Thymus (tissue), 11 donors: ENCODE results near the gene OR6N2. TPM values are rescaled to one million over a fixed set of nuclear protein-coding genes. Genes with fewer than 3 reads are reported as not detected.

Experiments
- DNase-seq, 9 donors: peaks; one replicate each; pipeline ENCODE4 v3.0.0-alpha.2; 2013; ENCODE audit warnings: low spot score in 9 of 9, low read depth in 6 of 9, missing footprints in 1 of 9
- H3K27ac ChIP-seq, 2 donors: one replicate each; pipeline ENCODE4 v1.5.1; 2013; ENCODE audit warnings: control low read depth in 1 of 2, low read depth in 1 of 2, low read length in 1 of 2, mild to moderate bottlenecking in 1 of 2, moderate library complexity in 1 of 2
- H3K27me3 ChIP-seq, 2 donors: one replicate each; pipeline ENCODE4 v1.5.1; 2013; ENCODE audit warnings: low read length in 1 of 2; ENCODE audit not compliant: control insufficient read depth in 2 of 2, insufficient read depth in 1 of 2
- H3K36me3 ChIP-seq, 2 donors: one replicate each; pipeline ENCODE4 v1.5.1; 2013; ENCODE audit warnings: low read length in 1 of 2, mild to moderate bottlenecking in 1 of 2, moderate library complexity in 1 of 2; ENCODE audit not compliant: control insufficient read depth in 2 of 2, insufficient read depth in 2 of 2
- H3K4me1 ChIP-seq, 2 donors: one replicate each; pipeline ENCODE4 v1.5.1; 2013; ENCODE audit warnings: low read length in 2 of 2; ENCODE audit not compliant: control insufficient read depth in 2 of 2, insufficient read depth in 2 of 2
- H3K4me3 ChIP-seq, 2 donors: one replicate each; pipeline ENCODE4 v1.5.1; 2013; ENCODE audit warnings: low read length in 2 of 2, control low read depth in 1 of 2, mild to moderate bottlenecking in 1 of 2
- H3K9me3 ChIP-seq, 2 donors: one replicate each; pipeline ENCODE4 v1.5.1; 2013; ENCODE audit warnings: low read length in 1 of 2, mild to moderate bottlenecking in 1 of 2; ENCODE audit not compliant: control insufficient read depth in 2 of 2, insufficient read depth in 1 of 2
- whole genome bisulfite sequencing: extraction: QIAGEN DNeasy Blood & Tissue Kit; methylation state at CpG from one replicate; pipeline ENCODE4 v1.1.7; 2013; 5-methylcytosine and 5-hydroxymethylcytosine counted together
- polyA plus RNA-seq: library from polyadenylated mRNA; stranded (reverse); fragments of 200-250 nt; gene quantifications from one replicate; pipeline ENCODE4 v1.2.3, GENCODE V29; 2013
- total RNA-seq: library from RNA; stranded (reverse); fragments of 120-200 nt; gene quantifications from one replicate; pipeline ENCODE4 v1.2.4, GENCODE V29; 2013
- donor health status: healthy.

OR6N2 gene
- total and polyA plus RNA-seq, 2 donors = not detected

- no peaks in the 10 kb centered on the region for H3K27me3 ChIP-seq
- H3K27ac ChIP-seq = no peak overlapping the region
- 78% methylated on average over 3 of the region's 3 CpGs for WGBS
- no peaks in the 10 kb centered on the region for H3K4me1 ChIP-seq
- no peak for DNase-seq
- no peaks in the 10 kb centered on the region for H3K9me3 ChIP-seq
- no peaks in the 10 kb centered on the region for H3K36me3 ChIP-seq
- H3K4me3 ChIP-seq = no peak overlapping the region
Measured at GRCh38 chr1:158728510-158729225, 52.3 kb downstream of the OR6N2 start.

- Histone ChIP-seq H3K4me3 (no peak overlapping the region), H3K27me3 (no peaks in the 10 kb centered on the region), H3K27ac (no peak overlapping the region), H3K9me3 (no peaks in the 10 kb centered on the region), H3K36me3 (no peaks in the 10 kb centered on the region), H3K4me1 (no peaks in the 10 kb centered on the region)
- 98% methylated on average over 5 of the region's 5 CpGs for WGBS
- no peak for DNase-seq
Measured at GRCh38 chr1:158724442-158724841, 56.6 kb downstream of the OR6N2 start.

Other genes starting within 250 kb of the OR6N2 start
- not detected for gene OR6Y1, start 226.8 kb downstream of the OR6N2 start, total RNA-seq
- gene OR6Y1, start 226.8 kb downstream of the OR6N2 start, polyA plus RNA-seq = not detected
- gene OR6P1, start 210.6 kb downstream of the OR6N2 start, total RNA-seq = not detected
- gene OR6P1, start 210.6 kb downstream of the OR6N2 start, polyA plus RNA-seq = not detected
- not detected for gene OR10X1, start 201.3 kb downstream of the OR6N2 start, total RNA-seq
- gene OR10X1, start 201.3 kb downstream of the OR6N2 start, polyA plus RNA-seq = not detected
- under 0.01 TPM for gene OR10Z1, start 175.9 kb downstream of the OR6N2 start, total RNA-seq
- gene OR10Z1, start 175.9 kb downstream of the OR6N2 start, polyA plus RNA-seq = not detected
- 4.6 TPM for gene SPTA1, start 94.5 kb downstream of the OR6N2 start, total RNA-seq
- gene SPTA1, start 94.5 kb downstream of the OR6N2 start, polyA plus RNA-seq = 0.41 TPM
- gene OR6K2, start 80.6 kb downstream of the OR6N2 start, total RNA-seq = not detected
- gene OR6K2, start 80.6 kb downstream of the OR6N2 start, polyA plus RNA-seq = not detected
- not detected for gene OR6K3, start 60.5 kb downstream of the OR6N2 start, total RNA-seq
- gene OR6K3, start 60.5 kb downstream of the OR6N2 start, polyA plus RNA-seq = not detected
- not detected for gene OR6K6, start 26.5 kb downstream of the OR6N2 start, total RNA-seq
- 0.02 TPM for gene OR6K6, start 26.5 kb downstream of the OR6N2 start, polyA plus RNA-seq
- gene OR6N1, start 9.0 kb downstream of the OR6N2 start, total RNA-seq = not detected
- not detected for gene OR6N1, start 9.0 kb downstream of the OR6N2 start, polyA plus RNA-seq
- 21.6 TPM for gene MNDA, start 50.1 kb upstream of the OR6N2 start, total RNA-seq
- 13.6 TPM for gene MNDA, start 50.1 kb upstream of the OR6N2 start, polyA plus RNA-seq
- 8.6 TPM for gene PYHIN1, start 150.3 kb upstream of the OR6N2 start, total RNA-seq
- 3.2 TPM for gene PYHIN1, start 150.3 kb upstream of the OR6N2 start, polyA plus RNA-seq
- gene IFI16, start 228.7 kb upstream of the OR6N2 start, total RNA-seq = 204 TPM
- gene IFI16, start 228.7 kb upstream of the OR6N2 start, polyA plus RNA-seq = 254 TPM